CD14-positive monocyte (primary cell): ENCODE results near the gene AKR1C2. TPM values are rescaled to one million over a fixed set of nuclear protein-coding genes. Genes with fewer than 3 reads are reported as not detected.
"Not testable (repeated sequence)": the region's sequence is repeated elsewhere in the genome, so short reads cannot be mapped to it uniquely, and the experiment has no call there.

Source experiments
- DNase-seq, 3 donors: peaks; one replicate each; pipeline ENCODE4 v3.0.0-alpha.2; 2011 to 2022
- H2AFZ ChIP-seq: 2 replicates; pipeline ENCODE4 v1.6.0; 2012; ENCODE audit warnings: mild to moderate bottlenecking, low read depth, low read length, inconsistent platforms; ENCODE audit not compliant: insufficient read depth, poor library complexity, severe bottlenecking
- H3K27ac ChIP-seq, 2 donors: 1 replicate in 1 of 2; 2 replicates in 1 of 2; pipeline ENCODE4 v1.5.1; 2012 to 2013; ENCODE audit warnings: low read length in 2 of 2, control low read depth in 1 of 2, inconsistent platforms in 1 of 2, low read depth in 1 of 2, mild to moderate bottlenecking in 1 of 2
- H3K27me3 ChIP-seq, 2 donors: one replicate each; pipeline versions ENCODE4 v1.6.0 to v1.6.1; 2011 to 2013; ENCODE audit warnings: low read length in 2 of 2; ENCODE audit not compliant: control insufficient read depth in 2 of 2, insufficient read depth in 2 of 2
- H3K36me3 ChIP-seq, 2 donors: replicated peaks in 1 of 2; 1 replicate in 1 of 2; 2 replicates in 1 of 2; pipeline versions ENCODE4 v1.5.1 to v1.6.1; 2012 to 2013; ENCODE audit warnings: low read length in 2 of 2, control low read depth in 1 of 2, inconsistent platforms in 1 of 2, mild to moderate bottlenecking in 1 of 2; ENCODE audit not compliant: insufficient read depth in 2 of 2, control insufficient read depth in 1 of 2
- H3K4me1 ChIP-seq, 2 donors: 1 replicate in 1 of 2; 2 replicates in 1 of 2; pipeline versions ENCODE4 v1.5.1 to v1.6.1; 2012 to 2013; ENCODE audit warnings: low read length in 2 of 2, control low read depth in 1 of 2, inconsistent platforms in 1 of 2, mild to moderate bottlenecking in 1 of 2, moderate library complexity in 1 of 2; ENCODE audit not compliant: insufficient read depth in 2 of 2, control insufficient read depth in 1 of 2
- H3K4me2 ChIP-seq: replicated peaks from 2 replicates; pipeline ENCODE3; 2012; ENCODE audit warnings: low read length, moderate library complexity, mild to moderate bottlenecking; ENCODE audit not compliant: poor library complexity, severe bottlenecking; ENCODE audit errors: extremely low read depth
- H3K4me3 ChIP-seq, 3 experiments: fragments of 200-600 bp in 1 of 3; sonication (generic) in 1 of 3; replicated peaks in 1 of 3; 1 replicate in 2 of 3; 2 replicates in 1 of 3; pipeline ENCODE4 v1.5.1; 2011 to 2013; ENCODE audit warnings: low read length in 3 of 3, mild to moderate bottlenecking in 3 of 3, control low read depth in 2 of 3, low read depth in 2 of 3, inconsistent platforms in 1 of 3, moderate library complexity in 1 of 3
- H3K79me2 ChIP-seq: 2 replicates; pipeline ENCODE4 v1.6.0; 2012; ENCODE audit warnings: mild to moderate bottlenecking, control low read depth, inconsistent platforms, low read length, moderate library complexity; ENCODE audit not compliant: insufficient read depth
- H3K9ac ChIP-seq: 2 replicates; pipeline ENCODE4 v1.6.0; 2017; ENCODE audit warnings: low read length, mild to moderate bottlenecking; ENCODE audit not compliant: insufficient read depth, poor library complexity, severe bottlenecking
- H3K9me3 ChIP-seq, 2 donors: replicated peaks in 1 of 2; 1 replicate in 1 of 2; 2 replicates in 1 of 2; pipeline versions ENCODE4 v1.5.1 to v1.6.1; 2012 to 2013; ENCODE audit warnings: low read length in 2 of 2, control low read depth in 1 of 2; ENCODE audit not compliant: control insufficient read depth in 1 of 2, insufficient read depth in 1 of 2
- H4K20me1 ChIP-seq: 2 replicates; pipeline ENCODE4 v1.6.0; 2012; ENCODE audit warnings: mild to moderate bottlenecking, low read length, control low read depth, moderate library complexity; ENCODE audit not compliant: insufficient read depth
- H3K27ac Mint-ChIP-seq, 7 donors: one replicate each; pipeline ENCODE4 v1.8.0; 2020; ENCODE audit warnings: mild to moderate bottlenecking in 7 of 7, mixed read lengths in 7 of 7, moderate library complexity in 6 of 7, inconsistent platforms in 2 of 7
- H3K27me3 Mint-ChIP-seq, 3 donors: one replicate each; pipeline ENCODE4 v1.8.0; 2021 to 2022; ENCODE audit warnings: low read depth in 3 of 3, mild to moderate bottlenecking in 3 of 3, mixed read lengths in 3 of 3, moderate library complexity in 3 of 3, inconsistent platforms in 1 of 3
- H3K36me3 Mint-ChIP-seq, 2 donors: one replicate each; pipeline ENCODE4 v1.8.0; 2020; ENCODE audit warnings: mixed read lengths in 2 of 2, inconsistent platforms in 1 of 2, mild to moderate bottlenecking in 1 of 2
- H3K4me1 Mint-ChIP-seq: one replicate; pipeline ENCODE4 v1.8.0; 2020; ENCODE audit warnings: mild to moderate bottlenecking, mixed read lengths
- H3K4me3 Mint-ChIP-seq, 2 donors: one replicate each; pipeline ENCODE4 v1.8.0; 2020; ENCODE audit warnings: mild to moderate bottlenecking in 2 of 2, mixed read lengths in 2 of 2, moderate library complexity in 1 of 2
- H3K9me3 Mint-ChIP-seq, 7 donors: one replicate each; pipeline ENCODE4 v1.8.0; 2020 to 2022; ENCODE audit warnings: mixed read lengths in 7 of 7, mild to moderate bottlenecking in 6 of 7, moderate library complexity in 6 of 7, inconsistent platforms in 2 of 7
- WGBS: methylation state at CpG from one replicate; pipeline ENCODE4 v1.1.5; 2013; ENCODE audit warnings: missing lambda C conversion rate; ENCODE audit not compliant: insufficient coverage; 5-methylcytosine and 5-hydroxymethylcytosine counted together
- intact Hi-C, 2 donors: fragments of 100-400 bp; cut with micrococcal nuclease; formaldehyde crosslinking; loops; one replicate each; pipeline versions ENCODE4 v1.15.0 to v1.15.1; 2023
- polyA plus RNA-seq, 3 donors: library from polyadenylated mRNA; depleted of rRNA in 1 of 3; unstranded in 2 of 3; stranded (reverse) in 1 of 3; fragments of 300-500 nt in 2 of 3; fragments of >200 nt in 1 of 3; fragmentation: Illumina TruSeq in 2 of 3; gene quantifications; 1 replicate in 2 of 3; 2 replicates in 1 of 3; pipeline ENCODE4 v1.2.3, GENCODE V29; 2012 to 2021
- TF ChIP-seq, protein P1 (sequence below): fragments of 200-600 bp; IDR thresholded peaks from one replicate; pipeline ENCODE4 v1.8.0; 2022; ENCODE audit warnings: antibody characterized with exemption, mild to moderate bottlenecking

Gene AKR1C2
- polyA plus RNA-seq, 3 donors, result 0.13 TPM; not detected in 2

- TF ChIP-seq, protein P1, sequence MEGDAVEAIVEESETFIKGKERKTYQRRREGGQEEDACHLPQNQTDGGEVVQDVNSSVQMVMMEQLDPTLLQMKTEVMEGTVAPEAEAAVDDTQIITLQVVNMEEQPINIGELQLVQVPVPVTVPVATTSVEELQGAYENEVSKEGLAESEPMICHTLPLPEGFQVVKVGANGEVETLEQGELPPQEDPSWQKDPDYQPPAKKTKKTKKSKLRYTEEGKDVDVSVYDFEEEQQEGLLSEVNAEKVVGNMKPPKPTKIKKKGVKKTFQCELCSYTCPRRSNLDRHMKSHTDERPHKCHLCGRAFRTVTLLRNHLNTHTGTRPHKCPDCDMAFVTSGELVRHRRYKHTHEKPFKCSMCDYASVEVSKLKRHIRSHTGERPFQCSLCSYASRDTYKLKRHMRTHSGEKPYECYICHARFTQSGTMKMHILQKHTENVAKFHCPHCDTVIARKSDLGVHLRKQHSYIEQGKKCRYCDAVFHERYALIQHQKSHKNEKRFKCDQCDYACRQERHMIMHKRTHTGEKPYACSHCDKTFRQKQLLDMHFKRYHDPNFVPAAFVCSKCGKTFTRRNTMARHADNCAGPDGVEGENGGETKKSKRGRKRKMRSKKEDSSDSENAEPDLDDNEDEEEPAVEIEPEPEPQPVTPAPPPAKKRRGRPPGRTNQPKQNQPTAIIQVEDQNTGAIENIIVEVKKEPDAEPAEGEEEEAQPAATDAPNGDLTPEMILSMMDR, result no peak
- H3K27me3 Mint-ChIP-seq, result no peaks in the 10 kb centered on the region
- H3K9me3 Mint-ChIP-seq, result peaks cover 14 to 43% (median 32%) of the 10 kb centered on the region in 7 donors
- Histone ChIP-seq H3K4me2 (no peak overlapping the region), H3K27ac (no peak overlapping the region), H3K4me3 (no peak overlapping the region), H3K9me3 (peaks cover 28 to 33% of the 10 kb centered on the region in 2 donors), H4K20me1 (no peaks in the 10 kb centered on the region), H3K79me2 (no peaks in the 10 kb centered on the region), H3K27me3 (no peaks in the 10 kb centered on the region), H3K36me3 (no peaks in the 10 kb centered on the region), H2AFZ (no peak overlapping the region), H3K9ac (no peak overlapping the region), H3K4me1 (peaks cover 0 to 2% of the 10 kb centered on the region in 2 donors)
- no peak overlapping the region for H3K27ac Mint-ChIP-seq
- H3K36me3 Mint-ChIP-seq, result no peaks in the 10 kb centered on the region
- intact Hi-C loops, result no loop called here
- H3K4me3 Mint-ChIP-seq, result no peak overlapping the region
- no peak for DNase-seq
- peaks cover 4% of the 10 kb centered on the region for H3K4me1 Mint-ChIP-seq
- WGBS, result no CpG with 5 or more reads among the region's 1 CpG
These were observed 27.3 kb upstream of the AKR1C2 start for GRCh38 chr10:5030989-5031388.

GRCh38 chr10:5025461-5025881, 21.8 kb upstream of the AKR1C2 start:
- H3K4me3 ChIP-seq, H3K36me3 ChIP-seq, H3K27ac ChIP-seq, H3K4me3 Mint-ChIP-seq, H3K79me2 ChIP-seq, H3K9me3 ChIP-seq, intact Hi-C loops, H3K4me2 ChIP-seq, H3K27me3 ChIP-seq, H2AFZ ChIP-seq, H4K20me1 ChIP-seq, H3K36me3 Mint-ChIP-seq, H3K27me3 Mint-ChIP-seq, H3K9ac ChIP-seq: not testable (repeated sequence)
- peaks cover 6 to 20% of the 10 kb centered on the region in 2 donors for H3K4me1 ChIP-seq
- Mint-ChIP-seq H3K9me3 (peaks cover 0 to 14% (median 10%) of the 10 kb centered on the region in 7 donors), H3K27ac (peak overlapping the region in 1 of 7 donors; percentile 45), H3K4me1 (peaks cover 21% of the 10 kb centered on the region)
- peak; percentile 8 to 33 (median 18) for DNase-seq
